NCI-H2081 treated with DMSO at 0.1 percent for 48 hours (cell line): ENCODE results near the gene TPH1.

Experiments
- DNase-seq: peaks from one replicate; lab custom pipeline; 2025; lab: John Stamatoyannopoulos, UW

TPH1 gene

DNA sequence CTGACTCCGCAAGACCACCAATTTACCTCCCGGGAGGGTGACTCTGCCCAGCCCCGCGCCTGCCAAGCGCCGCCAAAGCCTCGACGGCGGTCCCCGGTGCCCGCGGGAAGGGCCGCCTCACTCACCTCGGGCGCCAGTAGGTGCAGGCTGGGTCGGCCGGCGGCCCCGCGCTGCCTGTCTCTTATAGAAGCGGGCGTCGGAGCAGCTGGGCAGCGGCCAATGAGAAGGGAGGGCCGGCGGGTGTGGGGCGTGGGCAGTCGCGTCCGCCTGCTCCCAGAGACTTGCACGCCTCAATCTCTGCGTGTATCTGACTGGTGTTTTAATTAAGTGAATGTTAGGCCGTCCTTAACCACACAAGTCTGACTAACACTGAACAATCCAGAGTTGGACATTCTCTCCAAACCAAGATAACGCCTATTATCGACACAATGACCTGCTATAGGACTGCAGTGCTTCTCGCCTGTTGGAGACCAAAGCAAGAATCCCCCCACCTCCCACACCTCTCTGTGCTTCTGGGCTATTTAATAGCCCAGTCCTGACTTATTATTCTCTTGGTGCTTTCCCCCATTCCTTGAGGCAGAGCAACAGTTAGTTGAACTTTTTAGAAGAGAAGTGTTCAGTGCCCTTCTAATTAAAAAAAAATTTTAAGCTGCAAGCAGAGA, at the start of gene TPH1:
Gene TPH1 (minus strand): TSS at position 154 of the 662 bp plus-strand sequence. CDS start 5,507 bp downstream, outside the sequence.
- DNase-seq = no peak

GRCh38 chr11:18093959-18094358, 47.9 kb upstream of the TPH1 start:
- no peak for DNase-seq

DNA sequence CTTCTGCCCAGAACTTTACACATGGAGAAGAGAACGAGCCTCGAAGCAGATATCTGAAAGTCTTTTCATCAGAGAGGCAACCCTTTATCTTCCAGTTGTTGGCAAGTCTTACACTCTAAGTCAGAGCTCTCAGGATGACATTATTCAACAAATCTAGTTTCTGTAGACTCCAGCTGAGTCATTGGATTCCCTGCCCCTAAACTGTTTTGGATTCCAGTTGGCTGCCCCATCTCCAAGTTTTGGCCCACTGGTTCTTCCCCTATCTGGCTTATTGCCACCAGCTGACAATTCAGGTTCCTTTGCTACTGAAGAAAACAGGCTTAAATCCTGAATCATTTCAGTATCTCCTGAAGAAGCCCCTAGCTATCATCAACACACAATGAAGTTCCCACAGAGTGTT, 45.7 kb upstream of the TPH1 start:
- DNase-seq = no peak

- no peak for DNase-seq
Observed at GRCh38 chr11:18088966-18089365, 42.9 kb upstream of the TPH1 start.

DNA sequence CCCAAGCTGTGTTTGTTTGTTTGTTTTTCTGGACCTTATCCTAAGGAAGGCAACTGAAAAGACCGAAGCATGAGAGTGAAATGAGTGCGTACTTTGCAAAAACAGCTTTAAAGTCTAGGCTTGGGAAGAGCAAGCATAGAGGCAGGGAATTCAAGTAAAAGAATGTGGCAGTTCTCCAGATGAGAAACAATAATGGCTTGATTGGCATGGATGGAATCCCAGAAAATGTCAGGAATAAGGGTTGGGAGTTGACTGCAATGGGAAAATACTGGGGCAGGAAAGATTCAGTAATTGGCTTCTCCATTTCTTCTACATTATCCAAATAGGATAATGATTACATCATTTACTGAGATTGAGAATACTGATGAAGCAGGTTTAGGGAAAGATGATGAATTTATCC, 42.3 kb upstream of the TPH1 start:
- DNase-seq = no peak

DNA sequence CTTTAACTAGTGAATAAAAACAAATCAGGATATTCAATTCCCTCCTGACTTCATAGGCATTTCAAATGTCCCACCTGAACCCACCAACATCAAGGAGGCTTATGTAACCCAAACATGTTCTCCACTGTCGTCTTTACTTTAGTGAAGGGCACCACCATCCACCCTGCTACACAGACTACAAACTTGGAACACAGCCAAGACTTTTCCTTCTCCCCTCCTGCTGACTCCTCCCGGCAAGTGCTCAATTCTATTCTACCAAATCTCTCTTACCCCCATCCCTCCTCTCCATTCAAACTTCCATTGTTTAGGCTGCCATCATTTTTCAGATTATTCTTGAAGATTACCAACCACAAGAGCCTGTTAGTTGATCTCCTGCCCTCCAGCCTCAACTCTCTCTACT, 35.5 kb upstream of the TPH1 start:
- no peak for DNase-seq

DNA sequence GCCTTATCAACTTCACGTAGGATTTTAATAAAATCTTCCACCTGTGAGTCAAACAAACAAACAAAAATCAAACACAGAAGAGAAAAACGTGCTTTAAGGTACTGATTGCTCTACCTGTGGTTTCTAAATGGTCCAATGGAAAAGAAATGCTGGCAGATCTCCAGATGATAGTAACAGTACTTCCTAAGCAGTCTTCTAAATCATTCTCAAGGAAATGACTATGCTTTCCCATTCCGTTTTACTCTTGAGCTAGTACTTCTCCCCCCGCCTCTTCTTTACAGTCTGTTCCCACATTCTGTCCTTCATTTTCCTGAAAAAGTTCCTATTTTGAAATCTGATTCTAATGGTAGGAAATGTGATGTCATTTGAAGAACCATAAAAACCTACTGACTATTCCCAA, 34.4 kb upstream of the TPH1 start:
- DNase-seq = no peak

- DNase-seq = no peak
Observed at GRCh38 chr11:18078909-18079308, 32.8 kb upstream of the TPH1 start.

GRCh38 chr11:18075444-18075843, 29.4 kb upstream of the TPH1 start:
- no peak for DNase-seq

DNA sequence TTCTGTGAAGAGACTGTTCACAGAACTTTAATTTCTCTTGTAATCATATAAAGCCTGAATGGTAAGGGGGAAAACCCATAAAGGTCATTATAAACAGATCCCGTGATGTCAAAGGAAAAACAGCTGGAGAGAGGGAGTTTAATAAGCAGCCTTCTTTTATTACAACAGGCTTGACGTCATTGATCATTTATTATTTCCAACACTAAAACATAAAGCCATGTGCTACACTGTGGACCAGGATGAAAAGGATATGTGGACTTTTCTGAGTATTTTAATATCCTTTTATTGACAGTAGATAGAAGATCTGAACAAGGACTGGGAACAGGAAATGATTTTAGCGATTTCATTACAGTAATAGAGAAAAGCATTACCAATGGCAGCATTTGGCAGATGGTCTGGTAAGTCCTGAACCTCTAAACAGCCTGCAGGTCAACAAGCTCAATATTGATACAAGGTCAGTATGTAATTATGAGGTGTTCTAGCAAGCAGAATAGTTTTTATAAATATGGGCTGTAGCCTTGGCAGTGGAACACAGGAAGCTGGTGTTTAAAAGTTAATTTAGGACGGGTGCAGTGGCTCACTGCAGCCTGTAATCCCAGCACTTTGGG, 25.1 kb upstream of the TPH1 start:
- peak; percentile 97 for DNase-seq

GRCh38 chr11:18067372-18067771, 21.3 kb upstream of the TPH1 start:
- no peak for DNase-seq

- DNase-seq = no peak
Observed at GRCh38 chr11:18066626-18067025, 20.6 kb upstream of the TPH1 start.

DNA sequence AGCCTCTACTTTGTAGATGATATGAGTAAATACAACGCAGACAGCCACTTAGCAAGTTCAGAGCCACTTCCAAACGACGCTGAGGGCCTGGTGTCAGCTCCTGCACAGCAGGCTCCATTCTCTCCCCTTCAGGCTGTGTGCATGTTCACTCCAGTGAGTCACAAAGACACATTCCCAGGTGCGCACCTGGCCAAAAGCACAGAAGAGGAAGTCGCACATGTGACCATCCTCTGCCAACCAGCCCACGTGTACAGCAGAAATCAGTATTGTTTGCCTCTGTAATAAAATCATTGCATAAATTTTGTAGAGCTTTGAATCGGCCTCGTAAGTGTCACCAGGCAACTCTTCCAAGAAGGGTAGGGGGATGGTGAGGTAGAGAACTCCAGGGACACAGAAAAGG, 19.5 kb upstream of the TPH1 start:
- DNase-seq = peak; percentile 93

GRCh38 chr11:18064450-18065054, 18.5 kb upstream of the TPH1 start:
- DNase-seq = peak; percentile 95

- peak; percentile 91 for DNase-seq
Observed at GRCh38 chr11:18063862-18064434, 17.9 kb upstream of the TPH1 start.

DNA sequence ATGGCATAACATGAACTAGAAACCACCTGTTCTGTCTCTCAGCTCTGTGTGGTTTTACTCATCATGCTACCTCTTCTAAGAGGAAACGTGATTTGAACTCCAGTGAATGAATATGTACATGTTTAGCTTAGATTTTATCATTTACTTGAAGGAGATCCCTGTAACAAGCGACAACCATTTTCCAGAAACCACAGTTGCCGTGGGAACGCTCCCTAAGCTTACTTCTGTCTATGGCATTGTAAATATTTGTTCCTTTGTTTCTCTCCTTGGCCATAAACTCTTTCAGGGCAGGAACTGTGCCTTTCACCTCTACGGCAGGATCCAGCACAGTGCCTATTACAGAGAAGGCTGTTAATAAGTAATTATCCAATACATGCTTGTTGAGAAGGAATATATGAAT, 17.1 kb upstream of the TPH1 start:
- DNase-seq = peak; percentile 12

DNA sequence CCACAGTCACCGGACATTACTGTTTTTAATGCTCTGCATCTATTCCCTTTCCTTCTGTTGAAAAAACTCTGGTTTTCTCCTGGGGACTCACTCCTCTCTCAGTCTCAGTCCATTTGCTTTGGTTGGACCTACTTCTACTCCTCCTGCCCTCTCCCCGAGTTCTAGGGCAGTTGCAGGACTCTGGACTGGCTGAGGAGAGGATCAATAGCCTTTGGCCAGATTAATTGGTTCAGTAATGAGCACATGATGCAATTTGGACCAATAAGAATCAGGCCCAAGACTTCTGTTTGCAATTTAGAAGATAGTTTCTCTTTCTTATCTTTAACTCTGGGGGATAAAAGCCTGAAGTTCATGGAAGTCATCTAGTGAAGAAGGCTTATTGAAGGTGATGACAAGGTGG, 15.3 kb upstream of the TPH1 start:
- no peak for DNase-seq

DNA sequence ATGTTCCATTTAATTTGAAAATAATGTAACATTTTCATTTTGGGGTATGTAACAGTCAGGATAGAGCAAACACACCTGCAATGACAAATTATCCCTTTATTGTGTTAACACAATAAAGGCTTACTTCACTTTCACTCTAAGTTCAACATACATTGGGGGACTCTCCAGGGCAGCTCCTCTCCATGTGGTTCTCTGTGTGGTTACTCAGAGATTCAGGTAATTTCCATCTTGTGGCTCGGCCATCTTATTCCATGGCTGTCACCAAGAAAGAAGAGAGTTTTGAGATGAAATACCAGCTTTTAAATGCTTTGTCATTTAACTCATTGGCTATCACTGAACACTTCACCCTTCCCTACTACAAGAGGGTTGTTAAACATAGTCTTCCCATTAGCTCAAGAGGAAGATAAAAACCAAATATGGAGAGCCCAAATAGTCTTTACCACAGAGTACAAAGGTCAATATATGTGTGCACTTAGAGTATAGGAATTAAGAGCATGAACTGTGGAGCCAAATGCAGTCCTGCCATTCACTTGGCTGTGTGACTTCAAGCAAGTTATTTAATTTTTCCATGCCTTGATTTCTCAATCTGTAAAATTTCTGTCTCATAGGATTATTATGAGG, 10.6 kb upstream of the TPH1 start:
- no peak for DNase-seq

GRCh38 chr11:18054511-18055103, 8.5 kb upstream of the TPH1 start:
- no peak for DNase-seq

- no peak for DNase-seq
Observed at GRCh38 chr11:18050848-18051247, 4.8 kb upstream of the TPH1 start.

GRCh38 chr11:18036456-18036855, 9.6 kb downstream of the TPH1 start:
- DNase-seq = no peak

- DNase-seq = no peak
Observed at GRCh38 chr11:18027475-18027874, 18.6 kb downstream of the TPH1 start.
